Tibial nerve (tissue), 4 donors: ENCODE results near the gene TSSK2. TPM values are rescaled to one million over a fixed set of nuclear protein-coding genes. Genes with fewer than 3 reads are reported as not detected.

ENCODE experiments used
- DNase-seq, 2 donors: peaks; one replicate each; pipeline ENCODE4 v3.0.0-alpha.2; 2019; ENCODE audit warnings: low spot score in 2 of 2
- H3K27ac ChIP-seq, 4 donors: fragments of 200-600 bp; sonication (generic) in 3 of 4; one replicate each; pipeline ENCODE4 v1.5.1; 2017 to 2019; ENCODE audit warnings: mild to moderate bottlenecking in 1 of 4
- H3K27me3 ChIP-seq, 2 donors: fragments of 200-600 bp; sonication (generic) in 1 of 2; one replicate each; pipeline versions ENCODE4 v1.5.1 to v1.6.0; 2017 to 2019
- H3K36me3 ChIP-seq, 3 donors: fragments of 200-600 bp; sonication (generic); one replicate each; pipeline ENCODE4 v1.5.1; 2018 to 2019
- H3K4me1 ChIP-seq, 4 donors: fragments of 200-600 bp; sonication (generic) in 3 of 4; one replicate each; pipeline ENCODE4 v1.5.1; 2017 to 2019
- H3K4me3 ChIP-seq, 4 donors: fragments of 200-600 bp; sonication (generic) in 3 of 4; one replicate each; pipeline ENCODE4 v1.5.1; 2017 to 2019; ENCODE audit warnings: mild to moderate bottlenecking in 1 of 4, moderate library complexity in 1 of 4
- H3K9me3 ChIP-seq, 4 donors: fragments of 200-600 bp; sonication (generic) in 3 of 4; one replicate each; pipeline ENCODE4 v1.5.1; 2017 to 2019
- EP300 ChIP-seq, 2 donors: sonication (generic); formaldehyde crosslinking; IDR thresholded peaks; one replicate each; pipeline ENCODE4 v1.6.1; 2017; ENCODE audit warnings: antibody characterized with exemption in 2 of 2, mild to moderate bottlenecking in 1 of 2
- POLR2A ChIP-seq, 2 donors: fragments of 450-650 bp; IDR thresholded peaks; one replicate each; pipeline ENCODE4 v1.6.1; 2017; ENCODE audit warnings: antibody characterized with exemption in 2 of 2, mild to moderate bottlenecking in 2 of 2, moderate library complexity in 2 of 2
- WGBS, 2 donors: methylation state at CpG; one replicate each; pipeline ENCODE4 v1.1.5; 2018; 5-methylcytosine and 5-hydroxymethylcytosine counted together
- total RNA-seq, 4 donors: library from RNA; depleted of rRNA; stranded (reverse); fragments of >200 nt; gene quantifications; one replicate each; pipeline ENCODE4 v1.1.0, GENCODE V29; 2016
- TF ChIP-seq, protein P1 (sequence below), 5 experiments: fragments of 200-600 bp in 3 of 5; fragments of 450-650 bp in 2 of 5; sonication (generic) in 3 of 5; IDR thresholded peaks; one replicate each; pipeline ENCODE4 v1.5.1; 2016 to 2019; ENCODE audit warnings: antibody characterized with exemption in 5 of 5, mild to moderate bottlenecking in 3 of 5, moderate library complexity in 2 of 5

The TSSK2 gene
- total RNA-seq, 4 donors from 2014 or later, result 0.30 TPM; not detected in 3

DNA sequence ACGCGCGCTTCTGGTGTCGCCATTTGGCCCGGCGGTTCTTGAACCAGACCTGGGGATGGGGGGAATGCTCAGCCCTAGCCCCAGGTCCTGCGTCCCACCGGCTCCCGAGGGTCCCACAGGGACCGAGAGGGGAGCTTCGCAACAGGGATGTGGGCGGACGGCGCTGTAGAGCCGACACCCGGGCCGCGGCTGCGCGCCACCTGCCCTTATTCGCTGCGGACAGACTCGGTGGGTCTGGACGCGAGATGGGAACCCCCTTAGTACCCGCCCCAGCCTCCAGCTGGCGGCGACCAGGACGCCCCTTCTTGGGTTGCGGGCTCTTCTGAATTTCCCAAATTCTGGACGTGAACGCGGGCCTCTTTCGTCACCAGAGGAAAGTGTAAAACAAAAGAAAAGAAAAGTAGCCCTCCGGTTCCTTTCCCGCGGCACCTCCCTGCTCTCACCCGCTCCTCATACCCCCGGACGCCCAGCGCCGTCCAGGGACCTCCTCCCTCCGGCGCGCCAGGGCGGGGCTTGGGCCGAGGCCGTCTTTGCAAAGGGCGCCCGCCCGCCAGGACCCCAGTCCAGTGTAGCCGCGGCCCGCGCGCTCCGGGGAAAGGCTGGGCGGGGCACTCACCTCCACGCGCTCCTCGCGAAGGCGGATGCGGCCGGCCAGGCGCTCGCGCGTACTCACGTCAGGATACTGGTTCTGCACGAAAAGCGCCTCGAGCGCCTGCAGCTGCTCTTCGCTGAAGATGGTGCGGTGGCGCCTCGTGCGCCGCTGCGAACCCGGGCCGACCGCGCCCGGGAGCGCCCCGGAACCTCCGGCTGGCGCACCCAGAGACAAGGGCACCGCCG lies 18.2 kb downstream of the TSSK2 start:
- peaks cover 0 to 5% (median 0%) of the 10 kb centered on the region in 4 donors for H3K9me3 ChIP-seq
- peaks cover 0 to 18% (median 4%) of the 10 kb centered on the region in 4 donors for H3K4me1 ChIP-seq
- peaks cover 0 to 56% of the 10 kb centered on the region in 2 donors for H3K27me3 ChIP-seq
- TF ChIP-seq, protein P1, sequence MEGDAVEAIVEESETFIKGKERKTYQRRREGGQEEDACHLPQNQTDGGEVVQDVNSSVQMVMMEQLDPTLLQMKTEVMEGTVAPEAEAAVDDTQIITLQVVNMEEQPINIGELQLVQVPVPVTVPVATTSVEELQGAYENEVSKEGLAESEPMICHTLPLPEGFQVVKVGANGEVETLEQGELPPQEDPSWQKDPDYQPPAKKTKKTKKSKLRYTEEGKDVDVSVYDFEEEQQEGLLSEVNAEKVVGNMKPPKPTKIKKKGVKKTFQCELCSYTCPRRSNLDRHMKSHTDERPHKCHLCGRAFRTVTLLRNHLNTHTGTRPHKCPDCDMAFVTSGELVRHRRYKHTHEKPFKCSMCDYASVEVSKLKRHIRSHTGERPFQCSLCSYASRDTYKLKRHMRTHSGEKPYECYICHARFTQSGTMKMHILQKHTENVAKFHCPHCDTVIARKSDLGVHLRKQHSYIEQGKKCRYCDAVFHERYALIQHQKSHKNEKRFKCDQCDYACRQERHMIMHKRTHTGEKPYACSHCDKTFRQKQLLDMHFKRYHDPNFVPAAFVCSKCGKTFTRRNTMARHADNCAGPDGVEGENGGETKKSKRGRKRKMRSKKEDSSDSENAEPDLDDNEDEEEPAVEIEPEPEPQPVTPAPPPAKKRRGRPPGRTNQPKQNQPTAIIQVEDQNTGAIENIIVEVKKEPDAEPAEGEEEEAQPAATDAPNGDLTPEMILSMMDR (IDR thresholded peaks at IDR 0.05), result no peak
- TF ChIP-seq POLR2A (IDR thresholded peaks at IDR 0.05) (no peak), EP300 (IDR thresholded peaks at IDR 0.05) (no peak)
- H3K27ac ChIP-seq, result no peak overlapping the region
- H3K4me3 ChIP-seq, result peak overlapping the region in 3 of 4 donors; percentile 2 to 40 (median 12)
- no peaks in the 10 kb centered on the region for H3K36me3 ChIP-seq
- 1 to 3% methylated on average over 35 to 61 of the region's 92 CpGs for WGBS, 2 donors
- DNase-seq, result no peak

DNA sequence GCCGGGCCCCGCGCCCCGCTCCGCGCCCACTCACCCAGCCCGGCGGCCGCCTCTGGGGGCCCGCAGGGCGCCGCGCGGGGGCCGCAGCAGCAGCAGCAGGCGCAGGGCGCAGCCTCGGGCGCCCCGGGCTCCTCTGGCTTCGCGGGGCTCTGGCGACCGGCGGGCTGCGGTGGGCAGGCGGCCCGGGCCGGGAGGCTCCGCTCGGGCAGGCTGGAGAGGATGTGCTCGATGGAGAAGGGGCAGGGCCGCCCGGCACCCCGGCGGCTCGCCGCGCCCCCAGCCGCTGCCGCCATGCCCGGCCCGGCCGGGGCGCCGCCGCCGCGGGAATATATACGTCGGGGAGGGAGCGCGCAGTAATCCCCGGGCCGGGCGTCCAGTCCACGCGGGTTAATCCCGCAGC lies 18.9 kb downstream of the TSSK2 start, which contains the start of gene GSC2:
Gene GSC2, minus strand, starts transcription at position 302 of the 400 bp plus-strand sequence. Its CDS starts 9 bp downstream, at position 293.
- peaks cover 0 to 18% (median 4%) of the 10 kb centered on the region in 4 donors for H3K4me1 ChIP-seq
- 0% methylated on average over 1 of the region's 59 CpGs; no CpG with 5 or more reads in 1 of the 2 donors for WGBS, 2 donors
- peaks cover 0 to 5% (median 0%) of the 10 kb centered on the region in 4 donors for H3K9me3 ChIP-seq
- H3K27ac ChIP-seq, result no peak within 1 kb of the TSS
- no peak for TF ChIP-seq EP300 (IDR thresholded peaks at IDR 0.05)
- H3K27me3 ChIP-seq, result peaks cover 0 to 56% of the 10 kb centered on the region in 2 donors
- H3K4me3 ChIP-seq, result peak within 1 kb of the TSS in 3 of 4 donors; percentile 2 to 40 (median 12)
- H3K36me3 ChIP-seq, result no peaks in the 10 kb centered on the region
- no peak for DNase-seq

DNA sequence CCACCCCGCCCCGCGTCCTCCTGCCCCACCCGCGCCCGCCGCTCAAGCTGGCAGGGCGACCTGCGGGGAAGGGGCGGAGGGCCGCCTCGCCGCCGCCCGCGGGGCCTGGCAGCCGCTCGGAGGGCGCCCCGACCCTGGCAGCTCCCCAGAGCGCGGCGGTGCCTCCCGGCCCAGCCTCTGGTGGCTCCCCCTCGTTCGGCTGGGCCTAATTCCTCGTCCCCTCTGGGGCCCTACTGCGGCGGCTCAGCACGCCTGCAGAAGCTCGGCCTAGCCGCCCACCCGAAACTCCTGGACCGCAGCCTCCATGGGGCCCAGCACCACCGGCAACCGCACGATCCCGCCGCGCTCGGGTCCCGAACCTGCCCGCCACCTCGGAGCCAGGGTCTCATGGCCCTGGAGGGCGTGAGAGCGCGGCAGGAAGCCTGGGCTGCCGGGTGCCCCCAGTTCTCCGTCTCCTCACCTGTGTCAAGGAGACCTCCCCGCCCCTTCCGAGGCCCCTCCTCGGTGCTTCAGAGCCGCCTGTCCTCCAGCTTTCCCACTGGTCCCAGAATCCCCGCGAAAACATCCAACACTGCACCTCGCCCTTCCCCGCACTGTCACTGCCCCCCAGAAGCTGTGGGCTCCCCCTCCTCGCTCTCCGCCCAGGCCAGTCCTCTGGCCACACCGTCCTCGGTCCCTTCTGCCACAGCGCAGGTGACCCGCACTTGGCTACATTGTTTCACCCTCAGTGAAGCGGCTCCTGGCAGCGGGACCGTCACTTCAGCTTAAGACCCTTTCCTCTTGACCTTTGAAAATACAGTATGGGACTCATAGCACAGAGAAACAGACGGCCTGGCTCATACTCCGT lies 19.6 kb downstream of the TSSK2 start:
- TF ChIP-seq POLR2A (IDR thresholded peaks at IDR 0.05) (no peak), EP300 (IDR thresholded peaks at IDR 0.05) (no peak)
- TF ChIP-seq, protein P1 (IDR thresholded peaks at IDR 0.05), result no peak
- Histone ChIP-seq H3K9me3 (peaks cover 0 to 5% (median 0%) of the 10 kb centered on the region in 4 donors), H3K4me3 (no peak overlapping the region), H3K27ac (no peak overlapping the region), H3K27me3 (peaks cover 0 to 56% of the 10 kb centered on the region in 2 donors), H3K36me3 (no peaks in the 10 kb centered on the region), H3K4me1 (peaks cover 0 to 18% (median 4%) of the 10 kb centered on the region in 4 donors)
- DNase-seq, result no peak
- 12 to 15% methylated on average over 26 to 43 of the region's 68 CpGs for WGBS, 2 donors

DNA sequence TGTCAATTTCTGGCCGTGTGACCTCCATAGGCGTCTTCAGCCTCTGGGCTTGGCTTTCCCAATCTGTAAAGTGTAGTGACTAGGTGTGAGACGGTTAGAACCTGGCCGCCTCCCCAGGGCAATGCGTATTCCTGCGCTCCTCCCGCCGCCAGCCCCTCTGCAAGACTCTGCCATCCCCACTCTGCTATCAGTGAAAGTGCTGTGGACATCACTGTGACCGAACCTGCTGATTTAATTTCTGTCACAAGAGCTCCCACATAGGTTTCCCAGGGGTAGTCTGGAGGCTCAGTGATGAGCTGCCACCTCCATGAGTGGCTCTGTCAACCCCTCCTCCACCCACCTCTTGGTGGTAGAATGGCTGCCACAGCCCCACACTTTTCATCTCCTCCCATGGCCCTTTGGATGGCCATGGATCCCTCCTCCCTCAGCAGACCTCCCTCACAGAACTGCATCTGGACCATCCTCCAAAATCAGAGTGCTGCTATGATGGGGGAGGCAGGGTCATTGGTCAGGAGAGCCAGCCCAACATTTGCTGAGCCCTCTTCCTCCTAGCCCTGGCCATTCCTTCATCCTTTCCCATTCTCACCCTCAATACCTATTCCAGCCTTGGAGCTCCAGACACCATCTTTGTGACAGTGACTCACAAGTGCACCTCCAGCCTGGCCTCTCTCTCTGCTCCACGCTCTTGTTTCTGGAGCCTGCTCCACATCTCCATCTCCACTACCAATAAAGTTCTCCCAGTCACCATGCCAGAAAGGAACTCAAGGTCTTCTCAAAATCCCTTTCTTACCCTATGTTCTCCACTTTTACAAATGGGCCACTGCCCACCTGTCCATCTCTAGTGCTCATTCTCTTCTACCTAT lies 20.5 kb downstream of the TSSK2 start:
- peaks cover 0 to 5% (median 0%) of the 10 kb centered on the region in 4 donors for H3K9me3 ChIP-seq
- peaks cover 0 to 56% of the 10 kb centered on the region in 2 donors for H3K27me3 ChIP-seq
- H3K4me1 ChIP-seq, result peaks cover 0 to 18% (median 4%) of the 10 kb centered on the region in 4 donors
- 52% methylated on average over 8 to 10 of the region's 10 CpGs for WGBS, 2 donors
- no peak overlapping the region for H3K27ac ChIP-seq
- TF ChIP-seq, protein P1 (IDR thresholded peaks at IDR 0.05), result no peak
- TF ChIP-seq POLR2A (IDR thresholded peaks at IDR 0.05) (no peak), EP300 (IDR thresholded peaks at IDR 0.05) (no peak)
- H3K4me3 ChIP-seq, result no peak overlapping the region
- H3K36me3 ChIP-seq, result no peaks in the 10 kb centered on the region
- DNase-seq, result no peak
